Measurements from ENCODE around the gene FAM241A. TPM values are rescaled to one million over a fixed set of nuclear protein-coding genes. Genes with fewer than 3 reads are reported as not detected.
"Not testable (repeated sequence)": the region's sequence is repeated elsewhere in the genome, so short reads cannot be mapped to it uniquely, and the experiment has no call there.

Gene FAM241A
- total RNA-seq, 1 experiment from 2014 or later = not detected

DNA sequence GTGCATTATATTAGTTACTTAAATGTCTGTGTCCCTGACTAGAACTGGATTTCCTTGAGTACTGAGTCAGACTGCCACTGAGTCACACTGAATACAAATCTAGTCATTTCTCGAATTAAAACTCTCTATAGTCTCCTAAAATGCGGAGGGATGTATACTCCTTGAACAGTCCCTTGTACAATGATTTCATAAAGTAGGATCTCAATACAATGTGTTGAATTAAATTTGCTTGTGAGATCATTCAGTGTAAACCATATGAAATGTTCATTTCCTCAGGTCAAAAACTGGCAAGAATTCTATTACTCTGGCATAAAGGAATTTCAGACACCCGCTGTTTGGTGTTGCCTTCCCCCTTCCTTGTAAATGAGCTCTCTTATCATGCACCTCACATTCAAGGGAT lies 17.5 kb upstream of the FAM241A start:
- in situ Hi-C loops (cut with HindIII; ENCODE audit: low pct_unique_long_range_greater_than_20kb, low sequenced_read_pairs) = no loop called here
- DNase-seq (ENCODE audit: low read depth) = no peak

DNA sequence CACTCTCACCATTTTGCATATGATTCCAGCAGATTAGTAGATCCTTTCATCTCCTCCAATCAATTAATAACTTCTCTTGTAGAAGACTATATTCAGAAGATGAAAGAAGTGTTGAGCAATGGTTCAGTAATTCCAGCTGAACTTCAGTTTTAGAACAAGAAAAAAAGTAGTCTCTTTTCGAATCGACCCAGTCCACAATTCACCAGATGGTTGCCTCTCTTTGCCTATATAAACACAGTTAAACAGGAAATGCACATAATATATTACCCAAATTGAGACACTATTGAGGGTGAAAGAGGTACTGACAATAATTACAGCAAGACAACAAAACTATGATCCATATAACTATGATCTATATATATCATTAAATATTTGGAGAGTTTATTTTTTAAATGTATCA lies 16.8 kb upstream of the FAM241A start:
- in situ Hi-C loops (cut with HindIII; ENCODE audit: low pct_unique_long_range_greater_than_20kb, low sequenced_read_pairs) = no loop called here
- DNase-seq (ENCODE audit: low read depth) = no peak

DNA sequence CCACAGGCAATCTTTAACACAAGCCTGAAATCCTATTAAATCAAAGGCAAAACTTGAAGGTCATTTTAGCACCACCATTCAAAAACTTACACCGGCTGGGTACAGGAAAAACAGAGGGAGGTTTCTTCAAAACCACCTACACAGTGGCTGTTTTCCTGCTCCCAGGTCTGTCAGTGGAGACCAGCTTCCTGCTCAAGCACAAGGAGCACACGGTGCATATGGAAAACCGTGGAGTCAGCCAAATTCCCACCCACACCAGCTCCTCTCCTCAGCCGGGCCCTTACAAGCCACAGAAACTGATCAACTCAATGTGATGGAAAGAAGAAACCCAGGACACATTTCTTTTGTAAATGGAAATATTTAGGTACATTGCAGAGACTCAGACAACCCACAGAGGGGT lies 14.3 kb upstream of the FAM241A start:
- in situ Hi-C loops (cut with HindIII; ENCODE audit: low pct_unique_long_range_greater_than_20kb, low sequenced_read_pairs) = no loop called here
- no peak for DNase-seq (ENCODE audit: low read depth)

DNA sequence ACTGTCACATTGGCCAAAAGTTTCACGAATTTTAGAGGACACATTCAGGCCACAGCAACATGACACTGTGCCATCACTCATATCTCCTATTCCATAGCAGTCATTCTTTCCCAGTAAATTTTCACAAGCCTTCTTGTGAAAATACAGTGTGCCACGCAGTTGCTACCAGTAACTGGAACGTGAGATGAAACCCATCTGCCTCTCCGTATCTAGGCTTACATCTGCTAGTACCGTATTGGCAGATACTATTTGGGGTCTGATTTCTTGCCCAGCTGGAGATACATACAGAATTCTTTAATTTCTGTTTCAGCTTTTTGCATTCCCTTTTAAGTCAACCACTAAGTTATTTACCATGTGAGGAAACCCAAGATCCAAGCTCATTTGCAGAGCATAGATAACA lies 8.7 kb upstream of the FAM241A start:
- no peak for DNase-seq (ENCODE audit: low read depth)
- in situ Hi-C loops (cut with HindIII; ENCODE audit: low pct_unique_long_range_greater_than_20kb, low sequenced_read_pairs) = no loop called here

DNA sequence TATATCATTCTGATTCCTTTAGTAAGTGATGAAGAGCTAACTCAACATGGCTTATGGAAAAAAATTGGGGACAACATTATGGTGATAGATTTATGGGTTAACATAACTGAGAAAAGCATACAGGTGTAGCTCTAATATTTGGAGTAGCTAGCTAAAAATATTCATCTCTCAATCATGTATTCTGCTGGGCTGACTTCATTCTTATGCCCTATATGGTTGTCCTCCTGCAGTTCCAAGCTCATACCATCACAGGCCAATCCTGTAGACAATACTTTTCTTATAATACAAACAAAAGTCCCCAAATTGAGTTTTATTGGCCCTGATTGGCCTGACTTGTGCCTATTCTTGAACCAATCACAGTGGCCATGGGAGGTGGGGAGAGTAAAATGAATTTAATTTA lies 6.7 kb upstream of the FAM241A start:
- in situ Hi-C loops (cut with HindIII; ENCODE audit: low pct_unique_long_range_greater_than_20kb, low sequenced_read_pairs) = no loop called here
- no peak for DNase-seq (ENCODE audit: low read depth)

DNA sequence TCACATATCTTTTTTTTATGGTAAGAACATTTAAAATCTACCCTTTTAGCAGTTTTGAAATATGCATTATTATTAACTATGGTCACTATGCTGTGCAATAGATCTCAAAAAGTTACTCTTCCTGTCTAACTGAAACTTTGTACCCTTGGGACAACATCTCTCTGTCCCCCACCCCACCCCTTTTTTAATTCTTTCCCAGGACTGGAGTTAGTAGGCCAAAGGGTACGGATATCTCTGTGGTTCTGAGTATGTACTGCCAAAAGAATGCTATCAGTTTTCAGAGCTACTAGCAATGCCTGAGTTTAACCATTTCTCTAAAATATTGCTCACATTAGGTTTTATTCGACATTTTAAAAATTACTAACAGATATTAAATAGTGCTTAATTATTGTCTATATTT lies 4.7 kb upstream of the FAM241A start:
- no peak for DNase-seq (ENCODE audit: low read depth)
- in situ Hi-C loops (cut with HindIII; ENCODE audit: low pct_unique_long_range_greater_than_20kb, low sequenced_read_pairs) = no loop called here

DNA sequence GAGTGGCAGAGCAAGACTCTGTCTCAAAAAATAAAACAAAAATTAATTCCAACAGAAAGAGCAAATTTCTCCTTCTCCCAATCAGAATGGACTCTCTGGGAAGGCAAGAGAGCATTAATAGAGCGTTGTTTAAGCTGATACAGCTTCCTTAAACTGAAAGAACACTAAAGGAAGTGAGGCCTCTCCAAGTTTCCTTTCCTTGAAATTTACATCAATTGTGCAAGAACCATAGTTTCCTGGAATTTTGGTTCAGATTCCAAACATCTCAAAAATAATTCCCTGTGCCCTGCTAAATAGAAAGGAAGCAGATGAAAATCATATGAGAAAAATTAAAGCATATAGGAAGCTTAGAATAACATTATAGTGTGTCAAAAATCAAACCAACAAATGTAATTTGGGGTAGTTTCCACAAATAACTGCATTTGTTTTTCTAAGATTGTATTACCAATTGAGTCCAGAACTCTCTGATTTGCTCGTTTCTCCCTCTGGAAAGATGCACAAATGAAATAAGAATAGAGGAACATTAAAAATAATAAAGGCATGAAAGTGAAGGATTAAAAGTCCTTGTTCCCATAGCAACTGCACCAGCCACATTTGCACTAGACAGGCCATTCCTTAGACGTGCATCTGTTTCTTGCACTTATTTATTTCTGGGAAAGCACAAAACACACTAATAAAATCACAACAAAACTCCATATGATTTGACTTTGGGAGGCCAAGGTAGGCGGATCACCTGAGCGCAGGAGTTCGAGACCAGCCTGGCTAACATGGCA lies 3.7 kb upstream of the FAM241A start:
- in situ Hi-C loops (cut with HindIII; ENCODE audit: low pct_unique_long_range_greater_than_20kb, low sequenced_read_pairs) = no loop called here
- DNase-seq (ENCODE audit: low read depth) = no peak

DNA sequence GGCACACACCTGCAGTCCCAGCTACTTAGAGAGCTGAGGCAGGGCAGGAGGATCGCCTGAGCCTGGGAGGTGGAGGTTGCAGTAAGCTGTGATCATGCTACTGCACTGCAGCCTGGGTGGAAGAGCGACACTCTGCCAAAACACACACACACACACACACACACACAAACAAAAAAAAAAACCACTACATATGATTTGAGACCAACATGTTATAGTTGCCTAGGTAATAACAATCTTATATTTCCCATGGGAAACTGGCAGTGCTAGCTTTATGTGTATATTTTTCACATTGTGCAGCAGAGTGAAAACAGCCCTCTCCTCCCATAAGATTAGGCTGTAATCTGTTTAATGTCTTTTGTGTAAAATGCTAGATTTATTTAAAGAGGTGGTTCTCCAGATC lies 3.1 kb upstream of the FAM241A start:
- in situ Hi-C loops (cut with HindIII; ENCODE audit: low pct_unique_long_range_greater_than_20kb, low sequenced_read_pairs) = no loop called here
- DNase-seq (ENCODE audit: low read depth) = no peak

DNA sequence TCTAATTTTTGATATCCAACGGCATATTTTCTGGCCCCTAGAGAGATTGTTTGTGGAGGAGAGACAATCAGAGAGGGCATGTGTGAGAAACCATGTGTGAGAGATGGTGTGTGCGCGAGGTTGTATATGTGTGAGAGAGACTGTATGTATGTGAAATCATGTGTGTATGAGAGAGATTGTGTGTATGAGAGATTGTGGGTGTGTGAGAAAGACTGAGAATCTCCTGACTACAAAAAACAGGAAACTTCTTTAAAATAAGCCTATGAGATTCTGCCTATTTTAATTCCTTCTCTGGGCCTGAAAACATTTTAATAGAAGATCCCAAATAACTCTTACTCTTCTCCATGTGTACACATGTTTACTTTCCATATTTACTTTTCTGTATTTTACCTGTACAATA lies 1.5 kb upstream of the FAM241A start:
- in situ Hi-C loops (cut with HindIII; ENCODE audit: low pct_unique_long_range_greater_than_20kb, low sequenced_read_pairs) = no loop called here
- DNase-seq (ENCODE audit: low read depth) = no peak

DNA sequence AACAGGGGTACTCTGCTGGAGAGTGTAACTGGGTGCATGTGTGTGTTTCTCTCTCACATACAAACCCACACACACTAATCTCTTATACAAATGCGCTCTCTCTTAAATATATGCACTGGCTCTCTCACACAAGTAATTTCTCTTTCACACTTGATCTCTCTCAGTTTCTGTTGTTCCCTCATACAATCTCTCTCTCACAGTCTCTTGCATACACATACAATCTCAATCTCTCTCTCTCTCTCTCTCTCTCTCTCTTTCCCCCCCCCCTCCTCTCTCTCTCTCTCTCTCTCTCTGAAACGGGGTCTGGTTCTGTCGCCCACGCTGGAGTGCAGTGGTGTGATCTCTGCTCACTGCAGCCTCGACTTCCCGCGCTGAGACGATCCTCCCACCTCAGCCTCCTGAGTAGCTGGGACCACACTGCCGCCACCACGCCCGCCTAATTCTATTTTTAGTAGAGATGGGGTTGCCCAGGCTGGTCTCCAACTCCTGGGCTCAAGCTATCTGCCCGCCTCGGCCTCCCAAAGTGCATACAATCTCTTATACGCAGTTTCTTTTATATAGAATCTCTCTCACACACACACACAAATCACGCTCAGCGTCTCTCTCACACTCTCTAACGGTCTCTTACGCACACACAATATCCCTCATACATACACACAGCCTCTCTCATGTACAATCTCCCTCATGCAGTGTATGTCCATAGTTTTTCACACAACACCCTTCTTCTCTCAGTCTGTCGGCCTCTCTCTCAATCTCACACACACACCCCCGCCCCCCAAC lies 518 bp upstream of the FAM241A start:
- DNase-seq (ENCODE audit: low read depth) = no peak
- in situ Hi-C loops (cut with HindIII; ENCODE audit: low pct_unique_long_range_greater_than_20kb, low sequenced_read_pairs) = no loop called here

DNA sequence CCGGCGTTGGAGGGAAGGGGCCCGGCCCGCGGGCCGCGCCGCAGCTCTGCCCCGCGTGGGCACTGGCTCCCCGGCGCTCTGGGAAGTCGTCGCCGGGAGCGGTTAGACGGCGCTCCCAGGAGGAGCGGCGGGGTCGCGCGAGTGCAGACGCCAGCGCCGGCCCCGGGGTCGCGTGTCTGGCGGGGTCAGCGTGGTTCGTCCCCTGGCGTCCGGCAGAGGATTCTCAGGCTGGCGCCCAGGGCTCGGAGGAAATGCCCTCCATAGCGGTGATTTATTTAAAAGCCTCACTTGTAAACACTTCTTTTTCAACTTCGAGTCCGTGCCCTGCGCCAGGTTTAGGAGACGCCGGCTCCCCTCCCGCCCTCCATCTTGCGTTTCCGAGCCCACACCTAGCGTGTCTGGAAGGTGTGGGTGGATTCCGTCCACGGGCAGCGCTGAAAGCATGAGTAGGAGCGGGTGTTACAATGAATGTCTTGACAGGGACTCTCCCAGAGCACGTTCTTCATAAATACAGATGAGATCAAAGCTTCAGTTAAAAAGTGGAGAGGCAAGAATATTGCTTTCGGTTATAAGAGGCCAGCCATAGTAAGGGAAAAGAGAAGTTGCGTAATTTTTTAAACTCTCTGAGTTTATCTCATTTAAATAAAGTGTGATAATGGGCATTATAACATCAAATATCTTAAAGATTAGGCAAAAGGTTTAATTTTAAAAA lies 692 bp downstream of the FAM241A start:
- DNase-seq (ENCODE audit: low read depth) = peak; percentile 23
- in situ Hi-C loops (cut with HindIII; ENCODE audit: low pct_unique_long_range_greater_than_20kb, low sequenced_read_pairs) = no loop called here

DNA sequence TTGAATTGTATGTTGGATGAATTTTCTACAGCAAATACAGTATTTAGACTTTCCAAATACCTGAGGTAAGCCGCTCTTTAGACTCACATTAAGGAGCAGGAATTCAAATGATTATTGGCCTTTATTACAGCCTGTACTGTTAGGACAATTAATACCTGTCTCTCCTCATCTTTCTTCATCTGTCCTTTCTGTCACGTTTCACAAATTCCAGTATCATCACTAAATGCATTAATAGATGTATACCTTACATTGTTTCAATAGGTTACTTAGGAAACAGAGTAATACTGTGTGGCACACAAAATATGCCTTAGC lies 1.2 kb downstream of the FAM241A start:
- in situ Hi-C loops (cut with HindIII; ENCODE audit: low pct_unique_long_range_greater_than_20kb, low sequenced_read_pairs) = no loop called here
- no peak for DNase-seq (ENCODE audit: low read depth)

DNA sequence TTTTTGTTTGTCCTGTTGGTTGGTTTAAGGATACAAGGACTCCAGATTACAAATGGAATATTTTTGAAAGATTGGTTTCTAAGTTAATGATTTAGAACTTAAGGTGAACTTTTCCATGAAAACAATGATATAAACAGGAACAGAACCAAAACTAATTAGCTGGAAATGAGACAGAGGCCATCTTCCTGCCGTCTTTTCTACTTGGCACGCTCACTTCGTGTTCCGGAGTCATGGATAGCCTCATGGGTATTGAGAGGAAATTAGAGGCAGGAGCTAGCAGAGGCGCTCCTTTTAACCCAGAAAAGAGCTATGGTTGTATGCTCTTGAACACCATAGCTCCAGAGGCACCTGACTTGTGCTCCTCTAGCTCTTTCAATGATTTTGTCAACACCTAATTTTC lies 2.4 kb downstream of the FAM241A start:
- in situ Hi-C loops (cut with HindIII; ENCODE audit: low pct_unique_long_range_greater_than_20kb, low sequenced_read_pairs) = no loop called here
- DNase-seq (ENCODE audit: low read depth) = no peak

DNA sequence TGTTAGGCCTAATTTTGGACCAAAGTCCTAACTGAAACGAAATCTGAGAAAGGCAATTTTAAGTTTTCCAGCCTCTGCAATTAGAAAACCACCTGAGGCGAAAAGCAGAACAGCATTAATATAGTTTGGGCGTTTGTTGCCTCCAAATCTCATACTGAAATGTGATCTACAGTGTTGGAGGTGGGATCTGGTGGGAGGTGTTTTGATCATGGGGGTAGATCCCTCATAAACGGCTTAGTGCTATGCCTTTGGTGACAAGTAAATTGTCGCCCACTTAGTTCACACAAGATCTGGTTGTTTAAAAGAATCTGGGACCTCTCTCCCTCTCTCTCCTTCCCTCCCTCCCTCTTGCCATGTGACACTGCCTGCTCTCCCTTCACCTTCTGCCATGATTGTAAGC lies 5.7 kb downstream of the FAM241A start:
- no peak for DNase-seq (ENCODE audit: low read depth)
- in situ Hi-C loops (cut with HindIII; ENCODE audit: low pct_unique_long_range_greater_than_20kb, low sequenced_read_pairs) = no loop called here

DNA sequence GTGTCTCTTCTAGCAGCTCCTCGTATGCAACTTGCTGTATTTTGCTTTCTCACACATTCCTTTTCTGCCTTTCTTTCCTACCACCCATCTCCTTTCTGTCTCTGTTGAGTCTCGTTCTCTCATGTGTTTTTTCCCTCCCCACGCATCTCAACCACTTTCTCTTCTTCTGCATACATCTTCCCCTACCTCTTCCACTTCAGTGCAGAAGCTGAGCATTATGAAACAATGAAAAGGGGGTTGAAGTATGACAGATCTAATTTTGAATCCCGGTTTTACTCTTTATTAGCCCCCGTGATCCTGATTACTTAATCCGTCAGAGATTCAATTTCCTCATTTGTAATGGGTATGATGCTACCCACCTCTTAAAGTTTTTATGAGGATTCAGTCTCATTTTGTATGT lies 7.3 kb downstream of the FAM241A start:
- in situ Hi-C loops (cut with HindIII; ENCODE audit: low pct_unique_long_range_greater_than_20kb, low sequenced_read_pairs) = no loop called here

DNA sequence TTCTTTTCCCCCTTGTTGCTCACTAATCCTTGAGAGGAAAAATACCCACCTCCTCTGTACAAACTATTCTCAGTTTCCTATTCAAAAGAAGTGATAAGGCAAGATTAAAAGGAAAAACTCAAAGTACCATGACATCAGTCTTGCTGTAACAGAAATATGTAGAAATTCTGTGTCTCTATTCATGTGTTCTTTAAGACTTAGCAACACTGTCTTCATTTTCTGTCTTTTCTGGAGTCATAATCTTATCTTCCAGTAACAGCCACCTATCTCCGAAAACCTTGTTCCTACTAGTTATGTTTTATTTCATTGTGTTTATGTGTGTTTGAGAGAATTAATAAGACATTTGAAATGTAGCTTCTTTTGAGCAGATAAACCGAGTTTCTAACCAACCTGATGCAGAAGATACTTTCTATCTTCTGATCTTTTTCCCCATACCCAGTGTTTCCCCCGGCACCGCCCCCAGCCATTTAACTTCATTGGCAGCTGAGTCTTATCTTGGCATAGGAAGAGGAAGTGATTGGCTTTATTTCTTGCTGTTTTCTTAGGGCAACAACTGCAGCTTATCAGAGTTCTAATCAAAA lies 8.0 kb downstream of the FAM241A start:
- in situ Hi-C loops (cut with HindIII; ENCODE audit: low pct_unique_long_range_greater_than_20kb, low sequenced_read_pairs) = no loop called here
- no peak for DNase-seq (ENCODE audit: low read depth)

More for the DNA sequence above, 7.3 kb downstream of the FAM241A start:
- no peak for DNase-seq (ENCODE audit: low read depth)

DNA sequence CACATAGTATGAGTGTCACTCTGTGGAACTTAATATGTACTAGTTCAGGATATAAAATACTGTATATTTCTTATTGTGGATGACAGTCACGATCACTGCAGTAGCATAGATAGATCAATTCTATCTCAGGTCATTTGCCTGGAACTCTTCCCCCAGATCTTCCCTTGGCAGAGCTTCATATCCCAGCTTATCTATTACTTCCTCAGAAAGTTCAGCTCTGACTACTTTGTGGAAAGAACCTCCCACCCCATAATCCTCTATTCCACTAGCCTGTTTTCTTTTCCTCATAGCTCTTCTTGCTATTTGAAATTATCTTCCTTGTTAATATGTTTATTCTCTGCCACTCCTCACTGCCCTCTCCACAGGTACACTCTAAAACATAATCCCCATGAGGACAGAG lies 10.9 kb downstream of the FAM241A start:
- DNase-seq (ENCODE audit: low read depth) = no peak
- in situ Hi-C loops (cut with HindIII; ENCODE audit: low pct_unique_long_range_greater_than_20kb, low sequenced_read_pairs) = no loop called here

DNA sequence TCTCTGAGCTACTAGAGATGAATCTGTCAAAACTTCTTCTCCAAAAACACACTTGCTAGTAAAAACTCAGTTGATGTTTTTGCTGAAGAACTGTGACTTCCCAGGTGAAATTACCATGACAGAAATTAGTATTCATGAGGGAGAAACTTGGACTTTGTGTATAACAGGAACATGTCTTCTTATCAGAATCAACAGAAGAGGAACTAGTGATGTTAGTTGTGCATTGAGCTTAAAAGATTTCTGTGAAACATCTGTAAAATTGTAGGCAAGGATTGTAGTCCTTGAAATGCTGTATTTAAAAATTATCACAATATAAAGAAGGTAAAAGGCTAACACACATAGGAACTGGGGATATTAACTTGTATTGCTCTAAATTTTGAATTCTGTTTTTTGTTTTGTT lies 11.3 kb downstream of the FAM241A start:
- DNase-seq (ENCODE audit: low read depth) = no peak
- in situ Hi-C loops (cut with HindIII; ENCODE audit: low pct_unique_long_range_greater_than_20kb, low sequenced_read_pairs) = no loop called here

DNA sequence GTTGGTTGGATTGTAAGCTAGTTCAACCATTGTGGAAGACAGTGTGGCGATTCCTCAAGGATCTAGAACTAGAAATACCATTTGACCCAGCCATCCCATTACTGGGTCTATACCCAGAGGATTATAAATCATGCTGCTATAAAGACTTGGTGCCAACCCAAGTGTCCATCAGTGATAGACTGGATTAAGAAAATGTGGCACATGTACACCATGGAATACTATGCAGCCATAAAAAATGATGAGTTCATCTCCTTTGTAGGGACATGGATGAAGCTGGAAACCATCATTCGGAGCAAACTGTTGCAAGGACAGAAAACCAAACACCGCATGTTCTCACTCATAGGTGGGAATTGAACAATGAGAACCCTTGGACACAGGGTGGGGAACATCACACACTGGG lies 18.5 kb downstream of the FAM241A start:
- in situ Hi-C loops (cut with HindIII; ENCODE audit: low pct_unique_long_range_greater_than_20kb, low sequenced_read_pairs); DNase-seq (ENCODE audit: low read depth): not testable (repeated sequence)
